Measurements from ENCODE around the gene IQGAP3. TPM values are rescaled to one million over a fixed set of nuclear protein-coding genes. Genes with fewer than 3 reads are reported as not detected.

The IQGAP3 gene
- total and polyA plus RNA-seq, 2 donors (not counting 1 experiment from before 2014, with no cell fraction given): 0.07 to 0.12 TPM

DNA sequence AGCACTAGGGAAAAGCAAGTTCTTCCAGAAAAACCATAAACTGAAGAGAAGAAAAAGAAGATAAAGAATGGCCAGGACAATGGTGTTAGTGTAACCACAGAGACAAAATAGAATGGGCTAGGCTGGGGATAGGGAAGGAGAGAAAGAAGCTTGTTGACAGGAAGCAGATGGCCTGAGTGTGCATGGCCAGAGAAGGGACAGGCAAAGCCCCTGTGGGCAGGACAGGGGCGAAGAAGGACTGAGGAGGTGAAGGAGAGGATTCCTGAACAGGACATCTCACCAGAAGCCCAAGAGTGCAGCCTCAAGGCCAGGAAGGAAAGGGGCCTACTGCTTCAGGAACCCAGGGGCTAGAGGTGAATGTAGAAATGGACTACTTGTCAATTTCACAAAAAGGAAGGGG is 29.3 kb downstream of the IQGAP3 start:
- Mint-ChIP-seq H3K27me3 (no peaks in the 10 kb centered on the region), H3K4me1 (no peaks in the 10 kb centered on the region), H3K9me3 (ENCODE audit: insufficient read depth) (no peaks in the 10 kb centered on the region), H3K4me3 (no peak overlapping the region), H3K27ac (no peak overlapping the region)
- intact Hi-C loops (cut with micrococcal nuclease): no loop called here
- H3K27me3 ChIP-seq (replicated peaks in 1 of 4; ENCODE audit: control extremely low read depth in 1 of 4, control insufficient read depth in 3 of 4, insufficient read depth in 4 of 4, low read length in 3 of 4): no peaks in the 10 kb centered on the region
- no peak overlapping the region for H3K4me2 ChIP-seq (replicated peaks; ENCODE audit: low read depth, low read length, poor library complexity, severe bottlenecking)
- no peaks in the 10 kb centered on the region for H3K4me1 ChIP-seq (ENCODE audit: control insufficient read depth in 2 of 2, insufficient read depth in 2 of 2, low read length in 2 of 2)
- ChIA-PET POLR2A (no interaction called here), CTCF (interaction anchor here (0.6 to 1.7 kb wide), 3 partner anchors 29 to 42 kb away, joined by 3 to 4 read pairs (median 3); partner anchors contain the start of gene MEF2D)
- 86% methylated on average over 1 of the region's 1 CpG for WGBS (ENCODE audit: insufficient coverage)
- no peak for ATAC-seq (ENCODE audit: low read depth)
- H3K9me3 ChIP-seq (ENCODE audit: control extremely low read depth in 1 of 3, control insufficient read depth in 2 of 3, insufficient read depth in 1 of 3, low read length in 2 of 3): no peaks in the 10 kb centered on the region
- no peak overlapping the region for H3K9ac ChIP-seq (ENCODE audit: low read length)
- DNase-seq: no peak
- TF ChIP-seq, protein P1, sequence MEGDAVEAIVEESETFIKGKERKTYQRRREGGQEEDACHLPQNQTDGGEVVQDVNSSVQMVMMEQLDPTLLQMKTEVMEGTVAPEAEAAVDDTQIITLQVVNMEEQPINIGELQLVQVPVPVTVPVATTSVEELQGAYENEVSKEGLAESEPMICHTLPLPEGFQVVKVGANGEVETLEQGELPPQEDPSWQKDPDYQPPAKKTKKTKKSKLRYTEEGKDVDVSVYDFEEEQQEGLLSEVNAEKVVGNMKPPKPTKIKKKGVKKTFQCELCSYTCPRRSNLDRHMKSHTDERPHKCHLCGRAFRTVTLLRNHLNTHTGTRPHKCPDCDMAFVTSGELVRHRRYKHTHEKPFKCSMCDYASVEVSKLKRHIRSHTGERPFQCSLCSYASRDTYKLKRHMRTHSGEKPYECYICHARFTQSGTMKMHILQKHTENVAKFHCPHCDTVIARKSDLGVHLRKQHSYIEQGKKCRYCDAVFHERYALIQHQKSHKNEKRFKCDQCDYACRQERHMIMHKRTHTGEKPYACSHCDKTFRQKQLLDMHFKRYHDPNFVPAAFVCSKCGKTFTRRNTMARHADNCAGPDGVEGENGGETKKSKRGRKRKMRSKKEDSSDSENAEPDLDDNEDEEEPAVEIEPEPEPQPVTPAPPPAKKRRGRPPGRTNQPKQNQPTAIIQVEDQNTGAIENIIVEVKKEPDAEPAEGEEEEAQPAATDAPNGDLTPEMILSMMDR (IDR thresholded peaks at IDR 0.05): no peak
- TF ChIP-seq EZH2 (IDR thresholded peaks at IDR 0.05; ENCODE audit: borderline replicate concordance, insufficient read depth, low read depth, low read length, poor library complexity, severe bottlenecking): no peak
- no peaks in the 10 kb centered on the region for H3K79me2 ChIP-seq (ENCODE audit: control insufficient read depth, insufficient read depth, low read length)
- no peaks in the 10 kb centered on the region for H4K20me1 ChIP-seq (ENCODE audit: control insufficient read depth, insufficient read depth, low read length, poor library complexity, severe bottlenecking)
- no peaks in the 10 kb centered on the region for H3K36me3 ChIP-seq (replicated peaks in 1 of 2; ENCODE audit: control extremely low read depth in 1 of 2, control insufficient read depth in 1 of 2, extremely low read depth in 1 of 2, insufficient read depth in 2 of 2, low read length in 1 of 2)
- no peak overlapping the region for H2AFZ ChIP-seq (ENCODE audit: insufficient read depth, low read depth, low read length, poor library complexity, severe bottlenecking)
- no peak overlapping the region for H3K4me3 ChIP-seq (ENCODE audit: control extremely low read depth in 1 of 5, extremely low read depth in 1 of 5, insufficient read depth in 1 of 5, low read depth in 2 of 5, low read length in 4 of 5)
- H3K27ac ChIP-seq (ENCODE audit: low read length in 2 of 2): no peak overlapping the region

GRCh38 chr1:156540955-156541354 is 31.4 kb downstream of the IQGAP3 start:
- Histone ChIP-seq H3K36me3 (replicated peaks in 1 of 2; ENCODE audit: control extremely low read depth in 1 of 2, control insufficient read depth in 1 of 2, extremely low read depth in 1 of 2, insufficient read depth in 2 of 2, low read length in 1 of 2) (no peaks in the 10 kb centered on the region), H3K4me1 (ENCODE audit: control insufficient read depth in 2 of 2, insufficient read depth in 2 of 2, low read length in 2 of 2) (no peaks in the 10 kb centered on the region), H3K4me2 (replicated peaks; ENCODE audit: low read depth, low read length, poor library complexity, severe bottlenecking) (no peak overlapping the region), H4K20me1 (ENCODE audit: control insufficient read depth, insufficient read depth, low read length, poor library complexity, severe bottlenecking) (no peaks in the 10 kb centered on the region), H3K4me3 (ENCODE audit: control extremely low read depth in 1 of 5, extremely low read depth in 1 of 5, insufficient read depth in 1 of 5, low read depth in 2 of 5, low read length in 4 of 5) (no peak overlapping the region), H3K9me3 (ENCODE audit: control extremely low read depth in 1 of 3, control insufficient read depth in 2 of 3, insufficient read depth in 1 of 3, low read length in 2 of 3) (no peaks in the 10 kb centered on the region), H3K27me3 (replicated peaks in 1 of 4; ENCODE audit: control extremely low read depth in 1 of 4, control insufficient read depth in 3 of 4, insufficient read depth in 4 of 4, low read length in 3 of 4) (no peaks in the 10 kb centered on the region), H3K9ac (ENCODE audit: low read length) (no peak overlapping the region), H3K27ac (ENCODE audit: low read length in 2 of 2) (no peak overlapping the region), H2AFZ (ENCODE audit: insufficient read depth, low read depth, low read length, poor library complexity, severe bottlenecking) (no peak overlapping the region), H3K79me2 (ENCODE audit: control insufficient read depth, insufficient read depth, low read length) (no peaks in the 10 kb centered on the region)
- CTCF ChIA-PET: interaction anchor here (1.7 kb wide), 1 partner anchor 9 kb away, joined by 4 read pairs; no protein-coding TSS in a partner anchor
- POLR2A ChIA-PET: interaction anchor here (0.6 kb wide), 1 partner anchor 435 kb away, joined by 4 read pairs; no protein-coding TSS in a partner anchor
- TF ChIP-seq, protein P1 (IDR thresholded peaks at IDR 0.05): no peak
- TF ChIP-seq EZH2 (IDR thresholded peaks at IDR 0.05; ENCODE audit: borderline replicate concordance, insufficient read depth, low read depth, low read length, poor library complexity, severe bottlenecking): no peak
- H3K4me1 Mint-ChIP-seq: no peaks in the 10 kb centered on the region
- no peaks in the 10 kb centered on the region for H3K9me3 Mint-ChIP-seq (ENCODE audit: insufficient read depth)
- DNase-seq: no peak
- ATAC-seq (ENCODE audit: low read depth): no peak
- intact Hi-C loops (cut with micrococcal nuclease): no loop called here
- 90% methylated on average over 2 of the region's 2 CpGs for WGBS (ENCODE audit: insufficient coverage)
- no peaks in the 10 kb centered on the region for H3K27me3 Mint-ChIP-seq
- H3K27ac Mint-ChIP-seq: no peak overlapping the region
- H3K4me3 Mint-ChIP-seq: no peak overlapping the region
